H1 (cell line): ENCODE results near the gene KRTCAP2. TPM values are rescaled to one million over a fixed set of nuclear protein-coding genes. Genes with fewer than 3 reads are reported as not detected.
A peak's percentile ranks its signal among the peaks of the same experiment; 100 is the strongest.
"Not testable (repeated sequence)": the region's sequence is repeated elsewhere in the genome, so short reads cannot be mapped to it uniquely, and the experiment has no call there.

Source experiments
- CTCF ChIA-PET: fragments of 300-600 bp; sonication (Branson Sonifier 250); formaldehyde crosslinking; loops from one replicate; lab custom pipeline; 2021; ENCODE audit not compliant: partially characterized antibody; lab: Charles Lee
- POLR2A ChIA-PET: fragments of 300-600 bp; sonication (Branson Sonifier 250); formaldehyde crosslinking; loops from one replicate; lab custom pipeline; 2021; ENCODE audit warnings: inconsistent platforms; ENCODE audit not compliant: partially characterized antibody; lab: Charles Lee
- DNase-seq, 2 experiments: peaks; one replicate each; pipeline versions ENCODE4 v3.0.0 to v3.0.0-alpha.2; 2010 to 2022; ENCODE audit warnings: low spot score in 2 of 2, low read depth in 1 of 2, mixed read lengths in 1 of 2
- FAIRE-seq: peaks from 2 replicates; lab custom pipeline; 2011; peaks lifted over from hg19 to GRCh38; lab: Jason Lieb, UNC
- H2AFZ ChIP-seq: 2 replicates; pipeline ENCODE4 v1.8.1; 2012; ENCODE audit warnings: low read length, inconsistent platforms
- H2AK5ac ChIP-seq: 2 replicates; pipeline ENCODE4 v1.6.1; 2013; ENCODE audit warnings: low read depth, low read length
- H2BK120ac ChIP-seq: replicated peaks from 2 replicates; pipeline ENCODE3; 2013; ENCODE audit warnings: low read depth, low read length, inconsistent platforms
- H2BK12ac ChIP-seq: 2 replicates; pipeline ENCODE4 v1.6.1; 2013; ENCODE audit warnings: low read depth, low read length
- H2BK15ac ChIP-seq: 2 replicates; pipeline ENCODE4 v1.6.1; 2013; ENCODE audit warnings: low read length
- H2BK20ac ChIP-seq: 2 replicates; pipeline ENCODE4 v1.6.1; 2013; ENCODE audit warnings: low read length
- H2BK5ac ChIP-seq: 2 replicates; pipeline ENCODE4 v1.6.1; 2013; ENCODE audit warnings: low read depth, low read length
- H3K14ac ChIP-seq: 2 replicates; pipeline ENCODE4 v1.6.1; 2013; ENCODE audit warnings: inconsistent platforms; ENCODE audit not compliant: insufficient read length
- H3K18ac ChIP-seq: 2 replicates; pipeline ENCODE4 v1.6.1; 2013; ENCODE audit warnings: low read length; ENCODE audit errors: extremely low read depth
- H3K23ac ChIP-seq: 2 replicates; pipeline ENCODE4 v1.6.1; 2013; ENCODE audit warnings: inconsistent platforms; ENCODE audit not compliant: insufficient read length
- H3K23me2 ChIP-seq: 2 replicates; pipeline ENCODE4 v1.6.1; 2013; ENCODE audit warnings: low read depth, low read length
- H3K27ac ChIP-seq: 2 replicates; pipeline ENCODE4 v1.6.1; 2011; ENCODE audit warnings: low read depth, low read length, inconsistent platforms
- H3K27me3 ChIP-seq, 4 experiments: replicated peaks in 1 of 4; 1 replicate in 1 of 4; 2 replicates in 3 of 4; pipeline versions ENCODE4 v1.6.1 to v1.8.1; 2011 to 2013; ENCODE audit warnings: low read length in 3 of 4, mild to moderate bottlenecking in 3 of 4, inconsistent platforms in 2 of 4, mixed read lengths in 2 of 4, moderate library complexity in 1 of 4; ENCODE audit not compliant: control insufficient read depth in 3 of 4, insufficient read depth in 3 of 4; ENCODE audit errors: extremely low read depth in 1 of 4
- H3K36me3 ChIP-seq, 4 experiments: 2 replicates each; pipeline versions ENCODE4 v1.6.1 to v1.8.1; 2011 to 2013; ENCODE audit warnings: mild to moderate bottlenecking in 4 of 4, low read length in 3 of 4, moderate library complexity in 2 of 4, control low read depth in 1 of 4, inconsistent platforms in 1 of 4; ENCODE audit not compliant: insufficient read depth in 4 of 4, control insufficient read depth in 2 of 4
- H3K4ac ChIP-seq: replicated peaks from 2 replicates; pipeline ENCODE3; 2013; ENCODE audit warnings: low read length, low read depth, mixed read lengths, inconsistent platforms; ENCODE audit not compliant: insufficient read length
- H3K4me1 ChIP-seq, 4 experiments: replicated peaks in 1 of 4; 1 replicate in 1 of 4; 2 replicates in 3 of 4; pipeline versions ENCODE4 v1.6.1 to v1.8.1; 2011 to 2013; ENCODE audit warnings: low read length in 3 of 4, inconsistent platforms in 2 of 4, mixed read lengths in 1 of 4; ENCODE audit not compliant: insufficient read depth in 4 of 4, control insufficient read depth in 3 of 4
- H3K4me2 ChIP-seq, 2 experiments: 2 replicates each; pipeline versions ENCODE4 v1.6.1 to v1.8.1; 2011 to 2013; ENCODE audit warnings: low read depth in 2 of 2, low read length in 2 of 2, control low read depth in 1 of 2, inconsistent platforms in 1 of 2, mild to moderate bottlenecking in 1 of 2; ENCODE audit not compliant: insufficient read depth in 1 of 2
- H3K4me3 ChIP-seq, 4 experiments: fragments of 200-600, 300-600 bp in 1 of 4; sonication (generic), shearing (Covaris generic), sonication (Bioruptor Twin) in 1 of 4; 2 replicates each; pipeline versions ENCODE4 v1.5.1 to v1.8.1; 2011 to 2016; ENCODE audit warnings: low read length in 4 of 4, low read depth in 3 of 4, control low read depth in 2 of 4, inconsistent platforms in 2 of 4, mild to moderate bottlenecking in 2 of 4, mixed read lengths in 1 of 4, moderate library complexity in 1 of 4; ENCODE audit not compliant: insufficient read depth in 2 of 4; ENCODE audit errors: extremely low read depth in 1 of 4
- H3K56ac ChIP-seq: replicated peaks from 2 replicates; pipeline ENCODE3; 2013; ENCODE audit warnings: low read depth, mild to moderate bottlenecking, mixed read lengths, low read length, inconsistent platforms; ENCODE audit not compliant: insufficient read length
- H3K79me1 ChIP-seq: 2 replicates; pipeline ENCODE4 v1.6.1; 2013; ENCODE audit warnings: low read depth, low read length, control low read depth
- H3K79me2 ChIP-seq, 2 experiments: 2 replicates each; pipeline versions ENCODE4 v1.6.1 to v1.8.1; 2012 to 2013; ENCODE audit warnings: low read length in 2 of 2, mild to moderate bottlenecking in 2 of 2, inconsistent platforms in 1 of 2; ENCODE audit not compliant: insufficient read depth in 2 of 2, control insufficient read depth in 1 of 2
- H3K9ac ChIP-seq, 4 experiments: replicated peaks in 1 of 4; 1 replicate in 1 of 4; 2 replicates in 3 of 4; pipeline versions ENCODE4 v1.6.1 to v1.8.1; 2011 to 2013; ENCODE audit warnings: low read depth in 3 of 4, low read length in 3 of 4, control low read depth in 2 of 4, mild to moderate bottlenecking in 2 of 4, moderate library complexity in 2 of 4, inconsistent platforms in 1 of 4; ENCODE audit errors: extremely low read depth in 1 of 4
- H3K9me3 ChIP-seq, 2 experiments: 2 replicates each; pipeline versions ENCODE4 v1.6.1 to v1.8.1; 2012 to 2013; ENCODE audit warnings: mild to moderate bottlenecking in 2 of 2, moderate library complexity in 2 of 2, control low read depth in 1 of 2, inconsistent platforms in 1 of 2, low read depth in 1 of 2, low read length in 1 of 2, mixed read lengths in 1 of 2; ENCODE audit not compliant: insufficient read depth in 2 of 2
- H4K20me1 ChIP-seq, 2 experiments: replicated peaks in 1 of 2; 2 replicates each; pipeline versions ENCODE3 to v1.8.1; 2011 to 2013; ENCODE audit warnings: inconsistent platforms in 2 of 2, low read length in 2 of 2, mild to moderate bottlenecking in 1 of 2; ENCODE audit not compliant: insufficient read depth in 2 of 2, control insufficient read depth in 1 of 2
- H4K5ac ChIP-seq: 2 replicates; pipeline ENCODE4 v1.6.1; 2013; ENCODE audit warnings: low read length, low read depth, mixed read lengths, inconsistent platforms; ENCODE audit not compliant: insufficient read length
- H4K8ac ChIP-seq: 2 replicates; pipeline ENCODE4 v1.8.0; 2013; ENCODE audit warnings: mild to moderate bottlenecking, moderate library complexity, low read length, inconsistent platforms; ENCODE audit not compliant: insufficient read depth; ENCODE audit errors: extremely low read depth
- H4K91ac ChIP-seq: replicated peaks from 2 replicates; pipeline ENCODE3; 2013; ENCODE audit warnings: low read length, mixed read lengths, inconsistent platforms; ENCODE audit not compliant: insufficient read length
- POLR2A ChIP-seq, 2 experiments: IDR thresholded peaks; 1 replicate in 1 of 2; 2 replicates in 1 of 2; pipeline ENCODE4 v1.6.1; 2011; ENCODE audit warnings: low read depth in 2 of 2, low read length in 2 of 2, mild to moderate bottlenecking in 2 of 2; ENCODE audit errors: control extremely low read depth in 1 of 2
- WGBS, 2 experiments: shearing (Covaris generic) in 1 of 2; methylation state at CpG; one replicate each; pipeline versions ENCODE4 v1.1.6 to v1.1.7; 2013 to 2015; ENCODE audit warnings: low lambda C conversion rate in 2 of 2, mixed read lengths in 2 of 2, inconsistent platforms in 1 of 2, low coverage in 1 of 2, missing lambda C conversion rate in 1 of 2; ENCODE audit not compliant: insufficient replicate concordance in 2 of 2, insufficient coverage in 1 of 2, insufficient read length in 1 of 2; ENCODE audit errors: extremely low coverage in 1 of 2, missing lambda C conversion rate in 1 of 2; 5-methylcytosine and 5-hydroxymethylcytosine counted together
- polyA plus RNA-seq, 7 experiments: library from polyadenylated mRNA; depleted of rRNA in 3 of 7; stranded (reverse) in 5 of 7; unstranded in 2 of 7; fragments of >200 nt in 5 of 7; fragments of 200-250 nt in 2 of 7; gene quantifications; 1 replicate in 5 of 7; 2 replicates in 1 of 7; 4 replicates in 1 of 7; pipeline versions ENCODE4 v1.2.1 to v1.2.3, GENCODE V29; 2011 to 2013; ENCODE audit warnings: missing spikeins in 2 of 7, mixed read lengths in 2 of 7
- total RNA-seq: library from RNA; stranded (reverse); fragmentation: NEBNext Ultra II Directional; extraction: Animal tissue kit (Norgen Biotek cat#: 25700); gene quantifications from 2 replicates; pipeline ENCODE4 v1.2.1, GENCODE V29; 2021

Gene KRTCAP2
- total and polyA plus RNA-seq, 2 of the 8 experiments (the other 6 are each of a cell fraction or from before 2014, with no cell fraction given), result 146 to 317 TPM

- TF ChIP-seq POLR2A (IDR thresholded peaks at IDR 0.05; ENCODE audit: control extremely low read depth in 1 of 2, low read depth in 2 of 2, low read length in 2 of 2), result peak in 1 of 2 experiments; percentile 74; a peak in 2 of 3 replicates
Observed at GRCh38 chr1:155172732-155173477, at the start of gene KRTCAP2 (continued).

- CTCF ChIA-PET, result interaction anchor here (2.5 kb wide), 1 partner anchor 13 kb away, joined by 16 read pairs; the partner anchor contains the start of genes MTX1 and THBS3
- H3K4me2 ChIP-seq, H3K4me3 ChIP-seq, H3K23ac ChIP-seq, H3K27me3 ChIP-seq, H3K23me2 ChIP-seq, H4K5ac ChIP-seq, H2BK15ac ChIP-seq, H3K14ac ChIP-seq, H3K79me1 ChIP-seq, H2AK5ac ChIP-seq, H2BK12ac ChIP-seq, H3K79me2 ChIP-seq, H4K8ac ChIP-seq, H3K36me3 ChIP-seq, H2BK5ac ChIP-seq, H3K4ac ChIP-seq, FAIRE-seq, H2BK120ac ChIP-seq, H4K20me1 ChIP-seq, H3K4me1 ChIP-seq, DNase-seq, H2BK20ac ChIP-seq, H3K27ac ChIP-seq, H3K9ac ChIP-seq, H3K18ac ChIP-seq, H3K56ac ChIP-seq, H2AFZ ChIP-seq, H4K91ac ChIP-seq, H3K9me3 ChIP-seq: not testable (repeated sequence)
- WGBS, 2 experiments, result 94% methylated on average over 10 of the region's 10 CpGs; no CpG with 5 or more reads in 1 of the 2 experiments
- POLR2A ChIA-PET, result interaction anchor here (0.9 to 11.9 kb wide), 7 partner anchors 9 to 102 kb away, joined by 3 to 235 read pairs (median 5); partner anchors contain the start of genes KRTCAP2, MTX1, SCAMP3 and THBS3
Observed at GRCh38 chr1:155220211-155220965, 47.3 kb upstream of the KRTCAP2 start.
